ENCODE measurements around the gene HSD11B2.

DNA sequence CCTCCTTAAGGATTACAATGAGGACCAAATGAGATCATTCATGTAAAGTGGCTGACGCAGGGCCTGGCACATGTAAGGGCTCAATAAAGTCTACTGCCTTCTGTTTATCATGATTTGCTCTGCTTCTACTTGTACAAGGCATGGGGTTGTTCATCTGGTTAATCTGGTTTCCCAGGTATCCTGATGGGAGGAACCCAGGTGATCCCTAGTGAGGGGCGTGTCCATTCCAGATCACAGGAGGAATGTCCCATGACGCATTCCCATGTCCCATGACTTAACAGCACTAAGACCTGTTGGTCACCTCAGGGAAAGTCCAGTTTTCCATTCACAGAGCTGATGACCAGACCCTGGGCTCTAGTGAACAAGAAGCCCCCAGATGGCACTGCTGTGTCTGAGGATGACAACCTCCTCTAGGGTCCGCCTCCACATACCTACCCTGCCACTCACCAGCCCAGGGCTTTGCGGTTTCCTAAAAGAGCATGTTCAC, 26.1 kb upstream of the HSD11B2 start:
- TF ChIP-seq, protein P1, sequence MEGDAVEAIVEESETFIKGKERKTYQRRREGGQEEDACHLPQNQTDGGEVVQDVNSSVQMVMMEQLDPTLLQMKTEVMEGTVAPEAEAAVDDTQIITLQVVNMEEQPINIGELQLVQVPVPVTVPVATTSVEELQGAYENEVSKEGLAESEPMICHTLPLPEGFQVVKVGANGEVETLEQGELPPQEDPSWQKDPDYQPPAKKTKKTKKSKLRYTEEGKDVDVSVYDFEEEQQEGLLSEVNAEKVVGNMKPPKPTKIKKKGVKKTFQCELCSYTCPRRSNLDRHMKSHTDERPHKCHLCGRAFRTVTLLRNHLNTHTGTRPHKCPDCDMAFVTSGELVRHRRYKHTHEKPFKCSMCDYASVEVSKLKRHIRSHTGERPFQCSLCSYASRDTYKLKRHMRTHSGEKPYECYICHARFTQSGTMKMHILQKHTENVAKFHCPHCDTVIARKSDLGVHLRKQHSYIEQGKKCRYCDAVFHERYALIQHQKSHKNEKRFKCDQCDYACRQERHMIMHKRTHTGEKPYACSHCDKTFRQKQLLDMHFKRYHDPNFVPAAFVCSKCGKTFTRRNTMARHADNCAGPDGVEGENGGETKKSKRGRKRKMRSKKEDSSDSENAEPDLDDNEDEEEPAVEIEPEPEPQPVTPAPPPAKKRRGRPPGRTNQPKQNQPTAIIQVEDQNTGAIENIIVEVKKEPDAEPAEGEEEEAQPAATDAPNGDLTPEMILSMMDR (IDR thresholded peaks at IDR 0.05) = no peak
- no peak for TF ChIP-seq ZFX (IDR thresholded peaks at IDR 0.05; ENCODE audit: borderline replicate concordance)

All from 22Rv1 (cell line).